ENCODE measurements around the gene ZNF688. TPM values are rescaled to one million over a fixed set of nuclear protein-coding genes. Genes with fewer than 3 reads are reported as not detected.

The ZNF688 gene
- total RNA-seq, 1 donor, result 6.5 TPM

DNA sequence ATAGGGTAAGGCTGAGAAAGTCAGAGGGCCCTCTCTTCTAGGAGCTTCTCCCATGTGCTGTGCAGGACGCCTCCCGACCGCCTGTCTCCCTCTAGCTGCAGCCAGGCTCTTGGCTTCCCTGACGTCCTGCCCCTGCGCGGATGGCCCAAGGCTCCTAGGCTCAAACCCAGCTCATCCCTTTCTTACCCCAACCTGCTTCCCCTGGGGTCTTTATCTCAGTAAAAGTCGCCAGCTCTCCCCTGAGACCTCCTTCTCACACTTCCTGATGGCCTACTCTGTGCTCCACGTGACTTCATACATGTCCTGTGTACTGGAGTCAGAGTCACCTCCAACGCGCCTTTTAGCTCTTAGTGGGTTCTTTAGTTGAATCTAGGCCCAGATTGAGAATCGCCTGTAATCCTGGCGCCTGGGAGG, 35.7 kb downstream of the ZNF688 start:
- peak; percentile 80 for DNase-seq (ENCODE audit: low read depth)
- TF ChIP-seq, protein P1, sequence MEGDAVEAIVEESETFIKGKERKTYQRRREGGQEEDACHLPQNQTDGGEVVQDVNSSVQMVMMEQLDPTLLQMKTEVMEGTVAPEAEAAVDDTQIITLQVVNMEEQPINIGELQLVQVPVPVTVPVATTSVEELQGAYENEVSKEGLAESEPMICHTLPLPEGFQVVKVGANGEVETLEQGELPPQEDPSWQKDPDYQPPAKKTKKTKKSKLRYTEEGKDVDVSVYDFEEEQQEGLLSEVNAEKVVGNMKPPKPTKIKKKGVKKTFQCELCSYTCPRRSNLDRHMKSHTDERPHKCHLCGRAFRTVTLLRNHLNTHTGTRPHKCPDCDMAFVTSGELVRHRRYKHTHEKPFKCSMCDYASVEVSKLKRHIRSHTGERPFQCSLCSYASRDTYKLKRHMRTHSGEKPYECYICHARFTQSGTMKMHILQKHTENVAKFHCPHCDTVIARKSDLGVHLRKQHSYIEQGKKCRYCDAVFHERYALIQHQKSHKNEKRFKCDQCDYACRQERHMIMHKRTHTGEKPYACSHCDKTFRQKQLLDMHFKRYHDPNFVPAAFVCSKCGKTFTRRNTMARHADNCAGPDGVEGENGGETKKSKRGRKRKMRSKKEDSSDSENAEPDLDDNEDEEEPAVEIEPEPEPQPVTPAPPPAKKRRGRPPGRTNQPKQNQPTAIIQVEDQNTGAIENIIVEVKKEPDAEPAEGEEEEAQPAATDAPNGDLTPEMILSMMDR (IDR thresholded peaks at IDR 0.05; ENCODE audit: insufficient read depth, low read depth, low read length), result peak; percentile 76
- peak overlapping the region; percentile 75 for H3K4me3 ChIP-seq (ENCODE audit: low read depth, low read length)

DNA sequence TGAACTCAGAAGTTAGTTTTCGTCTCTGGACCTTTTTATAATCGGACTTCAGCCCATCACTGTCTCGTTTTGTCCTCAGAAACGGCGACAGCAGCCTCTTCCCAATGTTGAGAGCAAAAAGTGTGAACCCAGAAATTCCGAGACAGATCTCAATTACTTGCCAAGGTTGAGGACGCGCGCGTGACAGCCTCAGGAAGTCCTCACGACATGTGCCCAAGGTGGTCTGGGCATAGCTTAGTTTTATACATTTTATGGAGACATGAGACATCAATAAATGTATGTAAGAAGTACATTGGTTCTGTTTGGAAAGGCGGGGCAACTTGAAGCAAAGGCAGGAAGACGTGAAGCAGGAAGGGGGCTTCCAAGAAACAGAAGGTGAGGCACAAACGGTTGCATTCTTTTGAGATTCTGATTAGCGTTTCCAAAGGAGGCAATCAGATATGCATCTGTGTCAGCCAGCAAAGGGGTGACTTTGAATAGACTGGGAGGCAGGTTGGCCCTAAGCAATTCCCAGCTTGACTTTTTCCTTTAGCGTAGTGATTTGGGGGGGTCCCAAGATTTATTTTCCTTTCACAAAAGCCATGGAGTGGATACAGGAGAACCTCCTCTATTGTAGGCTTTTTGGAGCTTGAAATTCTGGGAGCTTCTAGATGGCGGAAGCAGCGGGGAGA, 36.3 kb downstream of the ZNF688 start:
- TF ChIP-seq, protein P1 (IDR thresholded peaks at IDR 0.05; ENCODE audit: insufficient read depth, low read depth, low read length), result no peak
- no peak for DNase-seq (ENCODE audit: low read depth)
- peak overlapping the region; percentile 75 for H3K4me3 ChIP-seq (ENCODE audit: low read depth, low read length)

DNA sequence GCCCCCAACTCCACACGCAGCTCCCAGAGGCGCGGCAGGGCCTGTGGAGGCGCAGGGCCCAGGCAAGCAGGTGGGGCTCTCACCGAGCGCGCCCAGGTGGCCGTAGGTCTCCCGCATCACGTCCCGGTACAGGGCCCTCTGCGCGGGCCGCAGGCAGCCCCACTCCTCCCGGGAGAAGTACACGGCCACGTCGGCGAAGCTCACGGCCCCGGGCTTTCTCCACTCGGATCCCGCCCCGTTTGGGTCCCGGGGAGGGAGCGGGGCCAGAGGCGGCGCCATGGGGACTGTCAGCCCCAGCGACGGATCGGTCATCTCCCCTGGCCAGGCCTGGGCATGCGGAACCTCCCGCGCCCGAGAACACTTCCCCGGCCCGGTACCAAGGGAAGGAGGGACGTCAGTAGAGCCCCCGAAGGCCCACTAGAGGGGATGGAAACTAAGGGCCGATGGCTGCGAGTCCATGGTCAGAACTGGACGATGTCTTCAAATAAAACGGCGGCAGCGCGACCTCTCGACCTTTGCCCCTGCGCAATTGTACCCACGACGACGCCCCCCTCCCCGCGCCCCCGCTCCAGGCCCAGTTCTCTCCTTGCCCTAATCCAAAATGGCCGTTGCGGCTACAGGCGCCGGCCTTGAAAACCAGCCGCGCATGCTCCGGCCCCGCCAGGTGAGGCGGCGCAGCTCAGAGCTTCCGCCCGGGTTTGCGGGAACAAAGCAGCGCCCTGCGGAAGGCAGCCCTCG, 37.0 kb downstream of the ZNF688 start, which contains the start of gene ZNF747:
Gene ZNF747, minus strand, starts transcription at position 491 of the 738 bp plus-strand sequence. Its CDS starts 179 bp downstream, at position 312.
- peak; percentile 84 for DNase-seq (ENCODE audit: low read depth)
- TF ChIP-seq, protein P1 (IDR thresholded peaks at IDR 0.05; ENCODE audit: insufficient read depth, low read depth, low read length), result no peak
- peak within 1 kb of the TSS; percentile 75 for H3K4me3 ChIP-seq (ENCODE audit: low read depth, low read length)

GRCh38 chr16:30533748-30534367, 37.7 kb downstream of the ZNF688 start:
- TF ChIP-seq, protein P1 (IDR thresholded peaks at IDR 0.05; ENCODE audit: insufficient read depth, low read depth, low read length), result no peak
- DNase-seq (ENCODE audit: low read depth), result no peak
- peak overlapping the region; percentile 75 for H3K4me3 ChIP-seq (ENCODE audit: low read depth, low read length)

- no peak for DNase-seq (ENCODE audit: low read depth)
- TF ChIP-seq, protein P1 (IDR thresholded peaks at IDR 0.05; ENCODE audit: insufficient read depth, low read depth, low read length), result no peak
- no peak overlapping the region for H3K4me3 ChIP-seq (ENCODE audit: low read depth, low read length)
Measured at GRCh38 chr16:30533146-30533522, 38.4 kb downstream of the ZNF688 start.

DNA sequence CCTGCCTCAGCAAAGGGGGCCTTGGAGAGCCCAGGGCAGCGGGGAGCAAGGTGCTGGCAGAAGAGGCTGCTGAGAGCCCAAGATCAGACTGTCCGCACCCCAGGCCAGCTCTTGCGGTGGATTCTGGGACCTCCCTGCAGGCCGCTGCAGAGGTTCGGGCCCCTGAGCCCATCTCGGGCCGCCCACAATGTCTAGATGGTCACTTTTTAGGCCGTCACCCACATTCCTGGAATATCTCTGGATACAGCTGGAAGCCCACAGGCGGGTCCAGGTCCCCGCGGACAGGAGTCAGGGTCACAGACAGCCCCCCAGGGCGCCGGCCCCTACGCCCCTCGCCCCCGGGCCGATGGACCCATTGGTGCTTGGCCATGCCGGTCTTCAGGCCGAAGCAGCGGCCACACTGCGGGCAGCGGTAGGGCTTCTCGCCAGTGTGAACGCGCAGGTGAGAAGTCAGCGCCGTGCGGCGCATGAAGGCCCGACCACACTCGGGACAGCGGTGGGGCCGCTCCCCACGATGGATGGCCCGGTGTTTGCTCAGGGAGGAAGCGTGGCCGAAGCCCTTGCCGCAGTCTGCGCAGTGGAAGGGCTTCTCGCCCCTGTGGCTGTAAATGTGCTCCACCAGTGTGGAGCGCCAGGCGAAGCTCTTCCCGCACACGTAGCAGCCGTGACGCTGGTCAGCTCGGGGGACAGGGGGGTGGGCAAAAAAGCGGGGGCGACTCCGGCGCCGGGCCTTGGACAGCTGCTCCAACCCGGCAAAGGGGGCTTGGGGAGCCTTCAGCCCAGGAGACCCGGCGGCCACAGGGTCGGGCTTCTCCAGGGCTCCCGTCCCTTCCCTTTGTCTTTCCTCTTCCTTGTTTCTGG, 39.0 kb downstream of the ZNF688 start:
- H3K4me3 ChIP-seq (ENCODE audit: low read depth, low read length), result no peak overlapping the region
- TF ChIP-seq, protein P1 (IDR thresholded peaks at IDR 0.05; ENCODE audit: insufficient read depth, low read depth, low read length), result no peak
- no peak for DNase-seq (ENCODE audit: low read depth)
